Measurements from ENCODE around the gene CEP295NL. TPM values are rescaled to one million over a fixed set of nuclear protein-coding genes. Genes with fewer than 3 reads are reported as not detected.

CEP295NL gene
- total and polyA plus RNA-seq, 2 of the 13 experiments (the other 11 are each of a cell fraction or from before 2014, with no cell fraction given), result not detected

DNA sequence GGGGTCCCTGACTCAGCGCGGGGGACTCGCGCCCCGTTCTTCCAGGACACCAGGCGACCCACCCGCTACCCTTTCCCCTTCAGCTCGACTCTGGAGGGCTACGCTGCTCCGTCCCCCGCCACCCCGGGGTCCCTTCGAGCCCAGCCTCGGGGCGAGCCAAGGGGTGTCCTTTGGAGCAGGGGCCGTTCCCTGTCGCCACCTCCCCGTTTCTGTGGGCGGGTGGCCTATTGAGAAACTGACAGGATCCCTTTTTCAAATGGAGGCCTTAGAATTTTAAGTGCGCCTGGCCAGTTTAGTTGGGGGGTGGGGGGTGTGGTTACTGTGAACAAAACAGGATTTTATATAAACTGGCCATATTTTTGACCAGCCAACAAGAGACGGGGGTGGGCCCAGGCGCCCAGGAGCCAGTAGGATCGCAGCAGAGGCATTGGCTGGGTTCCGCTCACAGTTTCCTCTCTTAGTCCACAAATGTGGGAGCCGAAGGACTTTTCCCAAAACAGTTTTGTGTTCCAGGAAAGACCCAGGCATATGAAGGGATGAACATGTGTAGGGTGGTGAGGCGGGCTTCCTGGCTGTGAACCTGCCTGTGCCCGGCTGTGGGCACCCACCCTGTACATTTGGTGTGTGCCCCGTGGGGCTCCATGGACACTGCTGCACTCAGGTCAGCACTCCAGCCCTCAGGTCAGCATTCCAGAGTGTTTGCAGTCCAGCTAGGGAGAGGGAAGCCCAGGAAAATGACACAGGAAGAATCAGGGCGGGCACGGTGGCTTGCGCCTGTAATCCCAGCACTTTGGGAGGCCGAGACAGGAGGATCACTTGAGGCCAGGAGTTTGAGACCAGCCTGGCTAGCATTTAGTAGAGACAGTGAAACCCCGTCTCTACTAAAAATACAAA, 22.9 kb upstream of the CEP295NL start (continued):
- TF ChIP-seq ZNF609 (CRISPR knock-in tag; IDR thresholded peaks at IDR 0.05; ENCODE audit: borderline replicate concordance), result no peak
- TF ChIP-seq ZNF224 (CRISPR knock-in tag; IDR thresholded peaks at IDR 0.05), result no peak
- TF ChIP-seq, protein P1, sequence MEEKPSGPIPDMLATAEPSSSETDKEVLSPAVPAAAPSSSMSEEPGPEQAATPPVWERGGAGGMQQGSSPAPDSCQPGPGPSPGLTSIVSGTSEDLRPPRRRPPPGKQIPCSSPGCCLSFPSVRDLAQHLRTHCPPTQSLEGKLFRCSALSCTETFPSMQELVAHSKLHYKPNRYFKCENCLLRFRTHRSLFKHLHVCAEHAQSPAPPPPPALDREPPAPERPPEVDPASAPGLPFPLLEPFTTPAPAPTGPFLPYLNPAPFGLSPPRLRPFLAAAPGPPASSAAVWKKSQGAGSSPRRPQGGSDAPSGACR (CRISPR knock-in tag; IDR thresholded peaks at IDR 0.05), result 0 out of 2 replicates have a peak, but pooled peaks have one; percentile 48
- TF ChIP-seq ESRRA (CRISPR knock-in tag; IDR thresholded peaks at IDR 0.05; ENCODE audit: low read depth), result no peak
- no peak for TF ChIP-seq SOX13 (IDR thresholded peaks at IDR 0.05)
- no peak for TF ChIP-seq SOX13 (CRISPR knock-in tag; conservative IDR thresholded peaks at IDR 0.05 in 1 of 2, IDR thresholded peaks at IDR 0.05 in 1 of 2)
- TF ChIP-seq MIXL1 (CRISPR knock-in tag; IDR thresholded peaks at IDR 0.05), result no peak
- TF ChIP-seq, protein P2, sequence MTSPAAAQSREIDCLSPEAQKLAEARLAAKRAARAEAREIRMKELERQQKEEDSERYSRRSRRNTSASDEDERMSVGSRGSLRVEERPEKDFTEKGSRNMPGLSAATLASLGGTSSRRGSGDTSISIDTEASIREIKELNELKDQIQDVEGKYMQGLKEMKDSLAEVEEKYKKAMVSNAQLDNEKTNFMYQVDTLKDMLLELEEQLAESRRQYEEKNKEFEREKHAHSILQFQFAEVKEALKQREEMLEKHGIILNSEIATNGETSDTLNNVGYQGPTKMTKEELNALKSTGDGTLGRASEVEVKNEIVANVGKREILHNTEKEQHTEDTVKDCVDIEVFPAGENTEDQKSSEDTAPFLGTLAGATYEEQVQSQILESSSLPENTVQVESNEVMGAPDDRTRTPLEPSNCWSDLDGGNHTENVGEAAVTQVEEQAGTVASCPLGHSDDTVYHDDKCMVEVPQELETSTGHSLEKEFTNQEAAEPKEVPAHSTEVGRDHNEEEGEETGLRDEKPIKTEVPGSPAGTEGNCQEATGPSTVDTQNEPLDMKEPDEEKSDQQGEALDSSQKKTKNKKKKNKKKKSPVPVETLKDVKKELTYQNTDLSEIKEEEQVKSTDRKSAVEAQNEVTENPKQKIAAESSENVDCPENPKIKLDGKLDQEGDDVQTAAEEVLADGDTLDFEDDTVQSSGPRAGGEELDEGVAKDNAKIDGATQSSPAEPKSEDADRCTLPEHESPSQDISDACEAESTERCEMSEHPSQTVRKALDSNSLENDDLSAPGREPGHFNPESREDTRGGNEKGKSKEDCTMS (CRISPR knock-in tag; conservative IDR thresholded peaks at IDR 0.05), result no peak
- peak; percentile 52 for TF ChIP-seq NRL (CRISPR knock-in tag; IDR thresholded peaks at IDR 0.05; ENCODE audit: borderline replicate concordance)
- no peak for TF ChIP-seq ZBTB26 (CRISPR knock-in tag; IDR thresholded peaks at IDR 0.05; ENCODE audit: borderline replicate concordance)
- no peak for TF ChIP-seq ZNF260 (CRISPR knock-in tag; IDR thresholded peaks at IDR 0.05; ENCODE audit: borderline replicate concordance, low read depth)
- TF ChIP-seq DRAP1 (CRISPR knock-in tag; IDR thresholded peaks at IDR 0.05), result 0 out of 2 replicates have a peak, but pooled peaks have one; percentile 20
- no peak for TF ChIP-seq ZKSCAN8 (CRISPR knock-in tag; IDR thresholded peaks at IDR 0.05; ENCODE audit: borderline replicate concordance)
- TF ChIP-seq NONO (IDR thresholded peaks at IDR 0.05), result no peak
- TF ChIP-seq NONO (CRISPR knock-in tag; conservative IDR thresholded peaks at IDR 0.05), result no peak
- TF ChIP-seq TEAD3 (CRISPR knock-in tag; optimal IDR thresholded peaks at IDR 0.05; ENCODE audit: borderline replicate concordance), result peak; percentile 69
- peak; percentile 35; the same call in 1 of the 2 replicates for TF ChIP-seq NFKB2 (CRISPR knock-in tag; IDR thresholded peaks at IDR 0.05; ENCODE audit: borderline replicate concordance)
- no peak for TF ChIP-seq ZNF33B (CRISPR knock-in tag; IDR thresholded peaks at IDR 0.05)
- TF ChIP-seq ZFYVE20 (CRISPR knock-in tag; IDR thresholded peaks at IDR 0.05; ENCODE audit: borderline replicate concordance, low read depth), result no peak

All from HepG2 (cell line).